GM19328 (cell line): ENCODE results near the gene MRGPRX2.

Experiments used
- ATAC-seq: cut with Tn5 transposase; IDR thresholded peaks from one replicate; pipeline ENCODE4 v1.9.1; 2021; ENCODE audit warnings: mild to moderate bottlenecking, moderate library complexity; ENCODE audit not compliant: unreplicated experiment

Gene MRGPRX2

GRCh38 chr11:19013181-19013857, 47.2 kb downstream of the MRGPRX2 start:
- no peak for ATAC-seq

GRCh38 chr11:19012636-19013035, 47.9 kb downstream of the MRGPRX2 start:
- no peak for ATAC-seq
